ENCODE data around the gene MAN2A2. TPM values are rescaled to one million over a fixed set of nuclear protein-coding genes. Genes with fewer than 3 reads are reported as not detected.
"Not testable (repeated sequence)": the region's sequence is repeated elsewhere in the genome, so short reads cannot be mapped to it uniquely, and the experiment has no call there.

MAN2A2 gene
- total RNA-seq, 1 donor from 2014 or later: 18.5 TPM

- H3K27me3 ChIP-seq (ENCODE audit: insufficient read depth, low read length): no peaks in the 10 kb centered on the region
- no peak for TF ChIP-seq CTCF (IDR thresholded peaks at IDR 0.05; ENCODE audit: insufficient read depth, low read depth, low read length)
- TF ChIP-seq EZH2 (IDR thresholded peaks at IDR 0.05; ENCODE audit: insufficient read depth, low read length): no peak
- no peaks in the 10 kb centered on the region for H3K9me3 ChIP-seq (ENCODE audit: insufficient read depth, low read depth, low read length)
- Mint-ChIP-seq H3K27ac (ENCODE audit: unreplicated experiment) (no peak overlapping the region), H3K27me3 (ENCODE audit: low read depth, unreplicated experiment) (no peaks in the 10 kb centered on the region), H3K36me3 (ENCODE audit: low read depth, unreplicated experiment) (peaks cover 8% of the 10 kb centered on the region), H3K4me1 (ENCODE audit: low read depth, unreplicated experiment) (no peaks in the 10 kb centered on the region), H3K4me3 (ENCODE audit: unreplicated experiment) (no peak overlapping the region), H3K9me3 (ENCODE audit: unreplicated experiment) (no peaks in the 10 kb centered on the region)
- no peaks in the 10 kb centered on the region for H3K36me3 ChIP-seq (ENCODE audit: insufficient read depth, low read length)
- no peaks in the 10 kb centered on the region for H3K4me1 ChIP-seq (ENCODE audit: insufficient read depth, low read length)
- no peak overlapping the region for H3K27ac ChIP-seq (ENCODE audit: low read depth, low read length)
- no peaks in the 10 kb centered on the region for H3K79me2 ChIP-seq (ENCODE audit: insufficient read depth, low read length)
- DNase-seq (ENCODE audit: low read depth) (no peak), FAIRE-seq (no peak)
- H2AFZ ChIP-seq (ENCODE audit: low read depth, low read length): no peak overlapping the region
- no peak overlapping the region for H3K4me2 ChIP-seq (ENCODE audit: low read length)
- no peaks in the 10 kb centered on the region for H4K20me1 ChIP-seq (ENCODE audit: insufficient read depth, low read length)
- H3K9ac ChIP-seq (ENCODE audit: low read length): no peak overlapping the region
- H3K4me3 ChIP-seq (ENCODE audit: insufficient read depth, low read depth, low read length): no peak overlapping the region
Observed at GRCh38 chr15:90893175-90894090, 9.7 kb upstream of the MAN2A2 start.

DNA sequence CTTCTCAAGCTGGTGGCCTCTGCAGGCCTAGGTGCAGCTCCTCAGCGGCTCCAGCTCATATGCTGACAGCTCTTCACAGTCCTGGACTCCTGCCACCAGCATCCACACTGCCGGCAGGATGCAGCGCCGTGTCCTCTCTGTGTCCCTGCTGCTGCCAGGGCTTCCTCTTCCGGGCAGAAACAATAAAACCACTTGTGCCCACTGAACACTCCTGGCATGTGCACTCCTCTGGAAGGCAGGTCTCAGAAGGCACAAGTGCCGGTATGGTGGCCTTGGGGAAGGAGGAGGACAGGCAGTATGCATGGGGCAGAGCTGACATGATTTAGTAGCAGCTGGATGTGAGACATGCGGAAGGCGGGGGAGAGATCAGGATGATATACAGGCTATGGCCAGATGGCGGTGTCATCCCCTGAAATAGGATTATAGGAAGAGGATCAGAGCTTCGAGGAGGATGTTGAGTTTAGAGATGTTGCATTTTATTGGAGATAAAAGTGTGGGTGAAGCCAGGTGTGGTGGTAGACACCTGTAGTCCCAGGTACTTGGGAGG lies 7.5 kb upstream of the MAN2A2 start:
- H3K4me3 Mint-ChIP-seq (ENCODE audit: unreplicated experiment): no peak overlapping the region
- FAIRE-seq (no peak), DNase-seq (ENCODE audit: low read depth) (no peak)
- no peak overlapping the region for H2AFZ ChIP-seq (ENCODE audit: low read depth, low read length)
- no peaks in the 10 kb centered on the region for H3K36me3 ChIP-seq (ENCODE audit: insufficient read depth, low read length)
- no peaks in the 10 kb centered on the region for H3K9me3 Mint-ChIP-seq (ENCODE audit: unreplicated experiment)
- no peak overlapping the region for H3K27ac ChIP-seq (ENCODE audit: low read depth, low read length)
- H3K9ac ChIP-seq (ENCODE audit: low read length): no peak overlapping the region
- H3K79me2 ChIP-seq (ENCODE audit: insufficient read depth, low read length): no peaks in the 10 kb centered on the region
- H3K27me3 Mint-ChIP-seq (ENCODE audit: low read depth, unreplicated experiment): peaks cover 2% of the 10 kb centered on the region
- H3K27ac Mint-ChIP-seq (ENCODE audit: unreplicated experiment): no peak overlapping the region
- no peaks in the 10 kb centered on the region for H3K4me1 Mint-ChIP-seq (ENCODE audit: low read depth, unreplicated experiment)
- H3K27me3 ChIP-seq (ENCODE audit: insufficient read depth, low read length): no peaks in the 10 kb centered on the region
- H3K36me3 Mint-ChIP-seq (ENCODE audit: low read depth, unreplicated experiment): peaks cover 8% of the 10 kb centered on the region
- H3K4me1 ChIP-seq (ENCODE audit: insufficient read depth, low read length): no peaks in the 10 kb centered on the region
- no peak overlapping the region for H3K4me2 ChIP-seq (ENCODE audit: low read length)
- no peak overlapping the region for H3K4me3 ChIP-seq (ENCODE audit: insufficient read depth, low read depth, low read length)
- no peaks in the 10 kb centered on the region for H4K20me1 ChIP-seq (ENCODE audit: insufficient read depth, low read length)
- no peaks in the 10 kb centered on the region for H3K9me3 ChIP-seq (ENCODE audit: insufficient read depth, low read depth, low read length)
- TF ChIP-seq EZH2 (IDR thresholded peaks at IDR 0.05; ENCODE audit: insufficient read depth, low read length): no peak
- peak; percentile 14 for TF ChIP-seq CTCF (IDR thresholded peaks at IDR 0.05; ENCODE audit: insufficient read depth, low read depth, low read length)

- H3K9ac ChIP-seq (ENCODE audit: low read length); H3K4me1 Mint-ChIP-seq (ENCODE audit: low read depth, unreplicated experiment); H3K9me3 ChIP-seq (ENCODE audit: insufficient read depth, low read depth, low read length); H3K27ac Mint-ChIP-seq (ENCODE audit: unreplicated experiment); H3K27me3 ChIP-seq (ENCODE audit: insufficient read depth, low read length); H2AFZ ChIP-seq (ENCODE audit: low read depth, low read length); H3K36me3 ChIP-seq (ENCODE audit: insufficient read depth, low read length); H3K79me2 ChIP-seq (ENCODE audit: insufficient read depth, low read length); H3K4me1 ChIP-seq (ENCODE audit: insufficient read depth, low read length); FAIRE-seq; H3K4me3 Mint-ChIP-seq (ENCODE audit: unreplicated experiment); H3K4me2 ChIP-seq (ENCODE audit: low read length); H3K27me3 Mint-ChIP-seq (ENCODE audit: low read depth, unreplicated experiment); DNase-seq (ENCODE audit: low read depth); H3K36me3 Mint-ChIP-seq (ENCODE audit: low read depth, unreplicated experiment); H3K4me3 ChIP-seq (ENCODE audit: insufficient read depth, low read depth, low read length); H3K9me3 Mint-ChIP-seq (ENCODE audit: unreplicated experiment); H4K20me1 ChIP-seq (ENCODE audit: insufficient read depth, low read length); H3K27ac ChIP-seq (ENCODE audit: low read depth, low read length): not testable (repeated sequence)
Observed at GRCh38 chr15:90897131-90897655, 5.9 kb upstream of the MAN2A2 start.
